ENCODE data around the gene NID2.

NID2 gene

GRCh38 chr14:52111583-52111982 is 42.7 kb upstream of the NID2 start:
- H3K9me3 ChIP-seq = no peaks in the 10 kb centered on the region
- no peak for DNase-seq
- no peaks in the 10 kb centered on the region for H3K4me1 ChIP-seq
- no peak overlapping the region for H3K4me3 ChIP-seq (ENCODE audit: low read depth, low read length)
- no peaks in the 10 kb centered on the region for H3K27me3 ChIP-seq
- no peak for TF ChIP-seq CTCF (IDR thresholded peaks at IDR 0.05; ENCODE audit: low read depth, low read length)
- H3K36me3 ChIP-seq = no peaks in the 10 kb centered on the region

GRCh38 chr14:52110441-52111086 is 41.7 kb upstream of the NID2 start:
- Histone ChIP-seq H3K27me3 (no peaks in the 10 kb centered on the region), H3K9me3 (no peaks in the 10 kb centered on the region), H3K36me3 (no peaks in the 10 kb centered on the region), H3K4me1 (no peaks in the 10 kb centered on the region), H3K4me3 (ENCODE audit: low read depth, low read length) (no peak overlapping the region)
- TF ChIP-seq CTCF (IDR thresholded peaks at IDR 0.05; ENCODE audit: low read depth, low read length) = no peak
- DNase-seq = no peak

- H3K4me1 ChIP-seq = no peaks in the 10 kb centered on the region
- H3K9me3 ChIP-seq = no peaks in the 10 kb centered on the region
- no peak for TF ChIP-seq CTCF (IDR thresholded peaks at IDR 0.05; ENCODE audit: low read depth, low read length)
- H3K4me3 ChIP-seq (ENCODE audit: low read depth, low read length) = no peak overlapping the region
- no peak for DNase-seq
- H3K27me3 ChIP-seq = no peaks in the 10 kb centered on the region
- H3K36me3 ChIP-seq = no peaks in the 10 kb centered on the region
Measured at GRCh38 chr14:52108823-52109222, 40.0 kb upstream of the NID2 start.

GRCh38 chr14:52106840-52107239 is 38.0 kb upstream of the NID2 start:
- no peak for DNase-seq
- no peak overlapping the region for H3K4me3 ChIP-seq (ENCODE audit: low read depth, low read length)
- H3K27me3 ChIP-seq = no peaks in the 10 kb centered on the region
- H3K9me3 ChIP-seq = no peaks in the 10 kb centered on the region
- no peaks in the 10 kb centered on the region for H3K36me3 ChIP-seq
- H3K4me1 ChIP-seq = no peaks in the 10 kb centered on the region
- TF ChIP-seq CTCF (IDR thresholded peaks at IDR 0.05; ENCODE audit: low read depth, low read length) = no peak

GRCh38 chr14:52103416-52103815 is 34.6 kb upstream of the NID2 start:
- Histone ChIP-seq H3K4me1 (no peaks in the 10 kb centered on the region), H3K36me3 (no peaks in the 10 kb centered on the region), H3K27me3 (no peaks in the 10 kb centered on the region), H3K9me3 (no peaks in the 10 kb centered on the region), H3K4me3 (ENCODE audit: low read depth, low read length) (no peak overlapping the region)
- TF ChIP-seq CTCF (IDR thresholded peaks at IDR 0.05; ENCODE audit: low read depth, low read length) = no peak
- no peak for DNase-seq

GRCh38 chr14:52095794-52096193 is 26.9 kb upstream of the NID2 start:
- Histone ChIP-seq H3K27me3 (no peaks in the 10 kb centered on the region), H3K4me3 (ENCODE audit: low read depth, low read length) (no peak overlapping the region), H3K36me3 (no peaks in the 10 kb centered on the region), H3K4me1 (no peaks in the 10 kb centered on the region), H3K9me3 (no peaks in the 10 kb centered on the region)
- TF ChIP-seq CTCF (IDR thresholded peaks at IDR 0.05; ENCODE audit: low read depth, low read length) = no peak
- no peak for DNase-seq

Measured in BE2C (cell line).